SK-N-SH treated with all-trans-retinoic acid at 6 μM for 48 hours (cell line): ENCODE results near the gene STK32B.

Experiments
- ATAC-seq: fragments of 200-7000 bp; cut with Tn5 transposase; 3 replicates; pipeline ENCODE4 v1.9.1; 2020; ENCODE audit warnings: mild to moderate bottlenecking, moderate library complexity
- ARNTL ChIP-seq: fragments of 450-650 bp; formaldehyde crosslinking; IDR thresholded peaks from 2 replicates; pipeline ENCODE4 v1.5.0; 2020; ENCODE audit warnings: low read depth, mild to moderate bottlenecking, moderate library complexity, borderline replicate concordance
- BACH2 ChIP-seq: fragments of 250-450 bp; sonication (Bioruptor Pico); IDR thresholded peaks from 2 replicates; pipeline ENCODE4 v1.9.0; 2021; ENCODE audit warnings: mild to moderate bottlenecking, borderline replicate concordance
- ESRRG ChIP-seq: fragments of 250-450 bp; sonication (Bioruptor Pico); IDR thresholded peaks from 2 replicates; pipeline ENCODE4 v1.6.1; 2021; ENCODE audit warnings: mild to moderate bottlenecking
- GLIS3 ChIP-seq: fragments of 250-450 bp; sonication (Bioruptor Pico); IDR thresholded peaks from 2 replicates; pipeline ENCODE4 v1.5.0; 2020; ENCODE audit warnings: mild to moderate bottlenecking, moderate library complexity
- ISL1 ChIP-seq: fragments of 250-450 bp; sonication (Bioruptor Pico); IDR thresholded peaks from 2 replicates; pipeline ENCODE4 v2.1.2; 2022; ENCODE audit warnings: mild to moderate bottlenecking, moderate library complexity
- OSR1 ChIP-seq: fragments of 250-450 bp; sonication (Bioruptor Pico); IDR thresholded peaks from 2 replicates; pipeline ENCODE4 v1.8.0; 2022; ENCODE audit warnings: moderate library complexity, mild to moderate bottlenecking, inconsistent platforms
- PATZ1 ChIP-seq: fragments of 250-450 bp; sonication (Bioruptor Pico); IDR thresholded peaks from 2 replicates; pipeline ENCODE4 v1.8.0; 2020; ENCODE audit warnings: mild to moderate bottlenecking, moderate library complexity, borderline replicate concordance
- RARB ChIP-seq: fragments of 250-450 bp; sonication (Bioruptor Pico); IDR thresholded peaks from 2 replicates; pipeline ENCODE4 v1.8.0; 2021; ENCODE audit warnings: mild to moderate bottlenecking, moderate library complexity
- TOX ChIP-seq: fragments of 250-450 bp; sonication (Bioruptor Pico); IDR thresholded peaks from 2 replicates; pipeline ENCODE4 v1.8.0; 2021; ENCODE audit warnings: mild to moderate bottlenecking, moderate library complexity, borderline replicate concordance
- ZC3H10 ChIP-seq: fragments of 250-450 bp; sonication (Bioruptor Pico); IDR thresholded peaks from 2 replicates; pipeline ENCODE4 v1.5.1; 2021; ENCODE audit warnings: mild to moderate bottlenecking, moderate library complexity
- ZFP3 ChIP-seq: fragments of 250-450 bp; sonication (Bioruptor Pico); IDR thresholded peaks from 2 replicates; pipeline ENCODE4 v1.5.0; 2020; ENCODE audit warnings: mild to moderate bottlenecking, moderate library complexity
- ZFP30 ChIP-seq: fragments of 450-650 bp; formaldehyde crosslinking; IDR thresholded peaks from 2 replicates; pipeline ENCODE4 v1.5.0; 2022; ENCODE audit warnings: mild to moderate bottlenecking, moderate library complexity
- ZNF565 ChIP-seq: fragments of 450-650 bp; formaldehyde crosslinking; conservative IDR thresholded peaks from 2 replicates; pipeline ENCODE4 v1.5.0; 2020; ENCODE audit warnings: low read depth, mild to moderate bottlenecking, moderate library complexity
- ZNF8 ChIP-seq: fragments of 450-650 bp; formaldehyde crosslinking; IDR thresholded peaks from 2 replicates; pipeline ENCODE4 v1.5.0; 2020; ENCODE audit warnings: mild to moderate bottlenecking, moderate library complexity
- TF ChIP-seq, protein P1 (sequence below): fragments of 250-450 bp; sonication (Bioruptor Pico); IDR thresholded peaks from 2 replicates; pipeline ENCODE4 v1.5.1; 2021; ENCODE audit warnings: mild to moderate bottlenecking, moderate library complexity
- TF ChIP-seq, protein P2 (sequence below): fragments of 250-450 bp; sonication (Bioruptor Pico); IDR thresholded peaks from 2 replicates; pipeline ENCODE4 v1.5.0; 2020; ENCODE audit warnings: mild to moderate bottlenecking, moderate library complexity
- TF ChIP-seq, protein P3 (sequence below): fragments of 250-450 bp; sonication (Bioruptor Pico); IDR thresholded peaks from 2 replicates; pipeline ENCODE4 v1.5.1; 2020; ENCODE audit warnings: low read depth, mild to moderate bottlenecking, moderate library complexity
- TF ChIP-seq, protein P4 (sequence below): fragments of 250-450 bp; sonication (Bioruptor Pico); IDR thresholded peaks from 2 replicates; pipeline ENCODE4 v1.8.0; 2021; ENCODE audit warnings: low read depth, mild to moderate bottlenecking, moderate library complexity, borderline replicate concordance

The STK32B gene

GRCh38 chr4:5366421-5366820 lies 315.1 kb downstream of the STK32B start:
- no peak for ATAC-seq
- TF ChIP-seq TOX (CRISPR knock-in tag), result no peak
- TF ChIP-seq ZNF565, result no peak

- ATAC-seq, result no peak
- TF ChIP-seq ZNF8 (no peak), ARNTL (CRISPR knock-in tag) (no peak), PATZ1 (CRISPR knock-in tag) (no peak), ZC3H10 (no peak), BACH2 (CRISPR knock-in tag) (no peak), ESRRG (CRISPR knock-in tag) (no peak), OSR1 (CRISPR knock-in tag) (no peak), ZFP3 (no peak), ZFP30 (CRISPR knock-in tag) (no peak), TOX (CRISPR knock-in tag) (no peak)
- TF ChIP-seq, protein P1, sequence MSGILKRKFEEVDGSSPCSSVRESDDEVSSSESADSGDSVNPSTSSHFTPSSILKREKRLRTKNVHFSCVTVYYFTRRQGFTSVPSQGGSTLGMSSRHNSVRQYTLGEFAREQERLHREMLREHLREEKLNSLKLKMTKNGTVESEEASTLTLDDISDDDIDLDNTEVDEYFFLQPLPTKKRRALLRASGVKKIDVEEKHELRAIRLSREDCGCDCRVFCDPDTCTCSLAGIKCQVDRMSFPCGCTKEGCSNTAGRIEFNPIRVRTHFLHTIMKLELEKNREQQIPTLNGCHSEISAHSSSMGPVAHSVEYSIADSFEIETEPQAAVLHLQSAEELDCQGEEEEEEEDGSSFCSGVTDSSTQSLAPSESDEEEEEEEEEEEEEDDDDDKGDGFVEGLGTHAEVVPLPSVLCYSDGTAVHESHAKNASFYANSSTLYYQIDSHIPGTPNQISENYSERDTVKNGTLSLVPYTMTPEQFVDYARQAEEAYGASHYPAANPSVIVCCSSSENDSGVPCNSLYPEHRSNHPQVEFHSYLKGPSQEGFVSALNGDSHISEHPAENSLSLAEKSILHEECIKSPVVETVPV (CRISPR knock-in tag), result no peak
- TF ChIP-seq, protein P2, sequence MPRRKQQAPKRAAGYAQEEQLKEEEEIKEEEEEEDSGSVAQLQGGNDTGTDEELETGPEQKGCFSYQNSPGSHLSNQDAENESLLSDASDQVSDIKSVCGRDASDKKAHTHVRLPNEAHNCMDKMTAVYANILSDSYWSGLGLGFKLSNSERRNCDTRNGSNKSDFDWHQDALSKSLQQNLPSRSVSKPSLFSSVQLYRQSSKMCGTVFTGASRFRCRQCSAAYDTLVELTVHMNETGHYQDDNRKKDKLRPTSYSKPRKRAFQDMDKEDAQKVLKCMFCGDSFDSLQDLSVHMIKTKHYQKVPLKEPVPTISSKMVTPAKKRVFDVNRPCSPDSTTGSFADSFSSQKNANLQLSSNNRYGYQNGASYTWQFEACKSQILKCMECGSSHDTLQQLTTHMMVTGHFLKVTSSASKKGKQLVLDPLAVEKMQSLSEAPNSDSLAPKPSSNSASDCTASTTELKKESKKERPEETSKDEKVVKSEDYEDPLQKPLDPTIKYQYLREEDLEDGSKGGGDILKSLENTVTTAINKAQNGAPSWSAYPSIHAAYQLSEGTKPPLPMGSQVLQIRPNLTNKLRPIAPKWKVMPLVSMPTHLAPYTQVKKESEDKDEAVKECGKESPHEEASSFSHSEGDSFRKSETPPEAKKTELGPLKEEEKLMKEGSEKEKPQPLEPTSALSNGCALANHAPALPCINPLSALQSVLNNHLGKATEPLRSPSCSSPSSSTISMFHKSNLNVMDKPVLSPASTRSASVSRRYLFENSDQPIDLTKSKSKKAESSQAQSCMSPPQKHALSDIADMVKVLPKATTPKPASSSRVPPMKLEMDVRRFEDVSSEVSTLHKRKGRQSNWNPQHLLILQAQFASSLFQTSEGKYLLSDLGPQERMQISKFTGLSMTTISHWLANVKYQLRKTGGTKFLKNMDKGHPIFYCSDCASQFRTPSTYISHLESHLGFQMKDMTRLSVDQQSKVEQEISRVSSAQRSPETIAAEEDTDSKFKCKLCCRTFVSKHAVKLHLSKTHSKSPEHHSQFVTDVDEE (CRISPR knock-in tag), result no peak
- TF ChIP-seq, protein P3, sequence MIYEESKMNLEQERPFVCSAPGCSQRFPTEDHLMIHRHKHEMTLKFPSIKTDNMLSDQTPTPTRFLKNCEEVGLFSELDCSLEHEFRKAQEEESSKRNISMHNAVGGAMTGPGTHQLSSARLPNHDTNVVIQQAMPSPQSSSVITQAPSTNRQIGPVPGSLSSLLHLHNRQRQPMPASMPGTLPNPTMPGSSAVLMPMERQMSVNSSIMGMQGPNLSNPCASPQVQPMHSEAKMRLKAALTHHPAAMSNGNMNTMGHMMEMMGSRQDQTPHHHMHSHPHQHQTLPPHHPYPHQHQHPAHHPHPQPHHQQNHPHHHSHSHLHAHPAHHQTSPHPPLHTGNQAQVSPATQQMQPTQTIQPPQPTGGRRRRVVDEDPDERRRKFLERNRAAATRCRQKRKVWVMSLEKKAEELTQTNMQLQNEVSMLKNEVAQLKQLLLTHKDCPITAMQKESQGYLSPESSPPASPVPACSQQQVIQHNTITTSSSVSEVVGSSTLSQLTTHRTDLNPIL (CRISPR knock-in tag), result no peak
- TF ChIP-seq, protein P4, sequence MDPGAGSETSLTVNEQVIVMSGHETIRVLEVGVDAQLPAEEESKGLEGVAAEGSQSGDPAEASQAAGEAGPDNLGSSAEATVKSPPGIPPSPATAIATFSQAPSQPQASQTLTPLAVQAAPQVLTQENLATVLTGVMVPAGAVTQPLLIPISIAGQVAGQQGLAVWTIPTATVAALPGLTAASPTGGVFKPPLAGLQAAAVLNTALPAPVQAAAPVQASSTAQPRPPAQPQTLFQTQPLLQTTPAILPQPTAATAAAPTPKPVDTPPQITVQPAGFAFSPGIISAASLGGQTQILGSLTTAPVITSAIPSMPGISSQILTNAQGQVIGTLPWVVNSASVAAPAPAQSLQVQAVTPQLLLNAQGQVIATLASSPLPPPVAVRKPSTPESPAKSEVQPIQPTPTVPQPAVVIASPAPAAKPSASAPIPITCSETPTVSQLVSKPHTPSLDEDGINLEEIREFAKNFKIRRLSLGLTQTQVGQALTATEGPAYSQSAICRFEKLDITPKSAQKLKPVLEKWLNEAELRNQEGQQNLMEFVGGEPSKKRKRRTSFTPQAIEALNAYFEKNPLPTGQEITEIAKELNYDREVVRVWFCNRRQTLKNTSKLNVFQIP (CRISPR knock-in tag), result no peak
Measured at GRCh38 chr4:5368426-5368825, 317.1 kb downstream of the STK32B start.

GRCh38 chr4:5370286-5370685 lies 319.0 kb downstream of the STK32B start:
- TF ChIP-seq BACH2 (CRISPR knock-in tag), result no peak
- TF ChIP-seq ISL1 (CRISPR knock-in tag), result no peak
- no peak for TF ChIP-seq GLIS3 (CRISPR knock-in tag)
- TF ChIP-seq ZNF565, result no peak
- no peak for TF ChIP-seq RARB (CRISPR knock-in tag)
- no peak for ATAC-seq

- TF ChIP-seq, protein P2 (CRISPR knock-in tag), result no peak
- TF ChIP-seq ZNF8, result no peak
- no peak for TF ChIP-seq ESRRG (CRISPR knock-in tag)
- ATAC-seq, result no peak
Measured at GRCh38 chr4:5371415-5372190, 320.3 kb downstream of the STK32B start.
